K562 (cell line): Measurements from ENCODE around the gene MED13L.

Experiments used
- CBX3 ChIP-seq, 2 experiments: IDR thresholded peaks; 1 replicate in 1 of 2; 2 replicates in 1 of 2; pipeline ENCODE4 v1.6.1; 2012; ENCODE audit warnings: inconsistent platforms in 2 of 2, low read length in 2 of 2, borderline replicate concordance in 1 of 2, control low read depth in 1 of 2
- CTCF ChIP-seq, 3 experiments: IDR thresholded peaks in 2 of 3; conservative IDR thresholded peaks in 1 of 3; 2 replicates each; pipeline ENCODE4 v1.5.1; 2011 to 2012; ENCODE audit warnings: low read length in 3 of 3, mild to moderate bottlenecking in 3 of 3, control low read depth in 2 of 3, improper control_type of control experiment in 1 of 3, inconsistent platforms in 1 of 3, low read depth in 1 of 3, mixed read lengths in 1 of 3, moderate library complexity in 1 of 3; ENCODE audit not compliant: insufficient read depth in 2 of 3
- EZH2 ChIP-seq: IDR thresholded peaks from 2 replicates; pipeline ENCODE4 v1.6.1; 2012; ENCODE audit warnings: low read depth, mild to moderate bottlenecking, inconsistent platforms, low read length, borderline replicate concordance
- HMBOX1 ChIP-seq: sonication (generic); IDR thresholded peaks from 2 replicates; pipeline ENCODE4 v1.6.1; 2016
- HMGXB4 ChIP-seq: sonication (generic); formaldehyde crosslinking; IDR thresholded peaks from 2 replicates; pipeline ENCODE4 v1.8.1; 2023; ENCODE audit warnings: mild to moderate bottlenecking, missing genetic modification reagents
- L3MBTL2 ChIP-seq: fragments of 450-650 bp; IDR thresholded peaks from 2 replicates; pipeline ENCODE4 v1.6.1; 2016; ENCODE audit warnings: mild to moderate bottlenecking, moderate library complexity
- MITF ChIP-seq: IDR thresholded peaks from 2 replicates; pipeline ENCODE4 v1.6.1; 2014; ENCODE audit warnings: antibody characterized with exemption
- POLR2AphosphoS5 ChIP-seq: IDR thresholded peaks from 2 replicates; pipeline ENCODE4 v1.6.1; 2011; ENCODE audit warnings: mild to moderate bottlenecking, low read depth, low read length, moderate library complexity; ENCODE audit not compliant: control insufficient read depth, insufficient read depth
- REST ChIP-seq, 2 experiments: fragments of 450-650 bp; formaldehyde crosslinking in 1 of 2; IDR thresholded peaks; 2 replicates each; pipeline versions ENCODE4 v1.4.0 to v1.6.1; 2014 to 2020; ENCODE audit warnings: mild to moderate bottlenecking in 2 of 2, borderline replicate concordance in 1 of 2, low read depth in 1 of 2

- TF ChIP-seq CTCF (IDR thresholded peaks at IDR 0.05 in 2 of 3, conservative IDR thresholded peaks at IDR 0.05 in 1 of 3; ENCODE audit: insufficient read depth in 2 of 3, low read depth in 1 of 3, low read length in 3 of 3) (no peak), REST (IDR thresholded peaks at IDR 0.05; ENCODE audit: borderline replicate concordance) (no peak), REST (CRISPR knock-in tag; IDR thresholded peaks at IDR 0.05; ENCODE audit: low read depth) (no peak), EZH2 (no peak), L3MBTL2 (no peak), HMGXB4 (CRISPR knock-in tag) (no peak), MITF (no peak), POLR2AphosphoS5 (no peak), HMBOX1 (no peak; the same call in 1 of the 2 replicates), CBX3 (IDR thresholded peaks at IDR 0.05; ENCODE audit: borderline replicate concordance in 1 of 2, low read length in 2 of 2) (no peak)
Observed at GRCh38 chr12:116141833-116142162, 135.7 kb downstream of the MED13L start.
